GM23248 (cell line): ENCODE data around the gene GLYATL3. TPM values are rescaled to one million over a fixed set of nuclear protein-coding genes. Genes with fewer than 3 reads are reported as not detected.
A peak's percentile ranks its signal among the peaks of the same experiment; 100 is the strongest.

Source experiments
- DNase-seq: peaks from one replicate; pipeline ENCODE4 v3.0.0-alpha.2; 2015
- H2AFZ ChIP-seq: fragments of 200-600 bp; sonication (generic); 2 replicates; pipeline ENCODE4 v1.6.1; 2016; ENCODE audit warnings: antibody characterized with exemption
- H3F3A ChIP-seq: fragments of 200-600 bp; sonication (generic); 2 replicates; pipeline ENCODE4 v1.6.1; 2016; ENCODE audit warnings: mild to moderate bottlenecking, antibody characterized with exemption, mixed run types; ENCODE audit not compliant: insufficient read depth
- H3K27ac ChIP-seq: fragments of 200-600 bp; sonication (generic); 2 replicates; pipeline ENCODE4 v1.5.1; 2016; ENCODE audit warnings: mild to moderate bottlenecking
- H3K27me3 ChIP-seq: fragments of 200-600 bp; sonication (generic); replicated peaks from 2 replicates; pipeline ENCODE4 v1.6.1; 2016; ENCODE audit warnings: mild to moderate bottlenecking; ENCODE audit not compliant: insufficient read depth
- H3K36me3 ChIP-seq: fragments of 200-600 bp; sonication (generic); 2 replicates; pipeline ENCODE4 v1.6.1; 2016; ENCODE audit warnings: low read depth, mild to moderate bottlenecking
- H3K4me1 ChIP-seq: fragments of 200-600 bp; sonication (generic); 2 replicates; pipeline ENCODE4 v1.6.1; 2016; ENCODE audit warnings: mild to moderate bottlenecking; ENCODE audit not compliant: insufficient read depth
- H3K4me2 ChIP-seq: fragments of 200-600 bp; sonication (generic); one replicate; pipeline ENCODE4 v1.6.1; 2016; ENCODE audit warnings: mild to moderate bottlenecking; ENCODE audit not compliant: unreplicated experiment
- H3K4me3 ChIP-seq: fragments of 200-600 bp; sonication (generic); 2 replicates; pipeline ENCODE4 v1.5.1; 2016; ENCODE audit warnings: mild to moderate bottlenecking
- H3K79me2 ChIP-seq: fragments of 200-600 bp; sonication (generic); 2 replicates; pipeline ENCODE4 v1.6.1; 2016; ENCODE audit warnings: mild to moderate bottlenecking; ENCODE audit not compliant: insufficient read depth
- H3K9ac ChIP-seq: fragments of 200-600 bp; sonication (generic); 2 replicates; pipeline ENCODE4 v1.6.1; 2016; ENCODE audit warnings: mild to moderate bottlenecking
- H3K9me2 ChIP-seq: fragments of 200-600 bp; sonication (generic); 2 replicates; pipeline ENCODE4 v1.6.1; 2016; ENCODE audit warnings: mixed run types, mild to moderate bottlenecking, moderate library complexity; ENCODE audit not compliant: insufficient read depth
- H3K9me3 ChIP-seq: fragments of 200-600 bp; sonication (generic); one replicate; pipeline ENCODE4 v1.6.1; 2017; ENCODE audit warnings: low read depth
- H4K20me1 ChIP-seq: fragments of 200-600 bp; sonication (generic); 2 replicates; pipeline ENCODE4 v1.6.0; 2016; ENCODE audit not compliant: insufficient read depth
- EZH2 ChIP-seq: fragments of 200-600 bp; sonication (generic); IDR thresholded peaks from 2 replicates; pipeline ENCODE4 v1.6.1; 2018; ENCODE audit warnings: antibody characterized with exemption, mild to moderate bottlenecking; ENCODE audit not compliant: insufficient read depth, poor library complexity, severe bottlenecking
- EZH2phosphoT487 ChIP-seq: fragments of 200-600 bp; sonication (generic); IDR thresholded peaks from 2 replicates; pipeline ENCODE4 v1.6.1; 2018; ENCODE audit warnings: antibody characterized with exemption, moderate library complexity, mild to moderate bottlenecking, low read depth; ENCODE audit not compliant: insufficient read depth
- WGBS, 2 experiments: methylation state at CpG; one replicate each; pipeline ENCODE4 v1.1.6; 2015 to 2017; ENCODE audit warnings: low lambda C conversion rate in 2 of 2, low coverage in 1 of 2; ENCODE audit errors: missing lambda C conversion rate in 2 of 2; 5-methylcytosine and 5-hydroxymethylcytosine counted together
- in situ Hi-C: fragments of 300-500 bp; cut with MboI; formaldehyde crosslinking; loops from 2 replicates; pipeline ENCODE4 v1.15.0; 2020
- polyA plus RNA-seq: library from polyadenylated mRNA; unstranded; fragments of >200 nt; fragmentation: Nextera tagmentation; extraction: Ambion mirVana; gene quantifications from 2 replicates; pipeline ENCODE4 v1.2.1, GENCODE V29; 2016
- total RNA-seq: library from RNA; depleted of rRNA; stranded (reverse); fragments of >200 nt; shearing (Covaris generic); gene quantifications from 2 replicates; pipeline ENCODE4 v1.2.3, GENCODE V29; 2014

GLYATL3 gene
- total and polyA plus RNA-seq, 2 experiments from 2014 or later, result not detected

- Histone ChIP-seq H2AFZ (no peak overlapping the region), H3K27me3 (peaks cover 20% of the 10 kb centered on the region), H3K79me2 (no peaks in the 10 kb centered on the region), H3K9me3 (no peaks in the 10 kb centered on the region), H3K4me2 (no peak overlapping the region), H4K20me1 (no peaks in the 10 kb centered on the region), H3K27ac (no peak overlapping the region), H3F3A (peaks cover 21% of the 10 kb centered on the region; the same call in 1 of the 2 replicates), H3K4me1 (peaks cover 25% of the 10 kb centered on the region), H3K9me2 (no peaks in the 10 kb centered on the region), H3K36me3 (no peaks in the 10 kb centered on the region), H3K4me3 (no peak overlapping the region), H3K9ac (no peak overlapping the region)
- WGBS, 2 experiments, result 71 to 72% methylated on average over 4 of the region's 4 CpGs
- TF ChIP-seq EZH2, result no peak
- no peak for TF ChIP-seq EZH2phosphoT487
- DNase-seq, result no peak
- in situ Hi-C loops, result no loop called here
Measured at GRCh38 chr6:49555951-49556350, 56.2 kb downstream of the GLYATL3 start.

- H2AFZ ChIP-seq, result no peak overlapping the region
- H3K27ac ChIP-seq, result no peak overlapping the region
- H3K9ac ChIP-seq, result no peak overlapping the region
- no peaks in the 10 kb centered on the region for H3K9me3 ChIP-seq
- peak overlapping the region; percentile 6 for H3K4me2 ChIP-seq
- DNase-seq, result peak; percentile 64
- H4K20me1 ChIP-seq, result no peaks in the 10 kb centered on the region
- no peak for TF ChIP-seq EZH2phosphoT487
- in situ Hi-C loops, result no loop called here
- H3F3A ChIP-seq, result peaks cover 21% of the 10 kb centered on the region; the same call in 1 of the 2 replicates
- H3K36me3 ChIP-seq, result no peaks in the 10 kb centered on the region
- H3K27me3 ChIP-seq, result peaks cover 20% of the 10 kb centered on the region
- no peak overlapping the region for H3K4me3 ChIP-seq
- no peaks in the 10 kb centered on the region for H3K9me2 ChIP-seq
- H3K4me1 ChIP-seq, result peaks cover 23% of the 10 kb centered on the region
- H3K79me2 ChIP-seq, result no peaks in the 10 kb centered on the region
Measured at GRCh38 chr6:49556429-49556837, 56.7 kb downstream of the GLYATL3 start.

GRCh38 chr6:49557177-49557576 lies 57.5 kb downstream of the GLYATL3 start:
- Histone ChIP-seq H2AFZ (no peak overlapping the region), H3K9me3 (no peaks in the 10 kb centered on the region), H3F3A (peaks cover 18% of the 10 kb centered on the region; the same call in 1 of the 2 replicates), H3K4me3 (no peak overlapping the region), H3K79me2 (no peaks in the 10 kb centered on the region), H3K27ac (no peak overlapping the region), H3K4me2 (no peak overlapping the region), H3K36me3 (no peaks in the 10 kb centered on the region), H3K9ac (no peak overlapping the region), H3K9me2 (no peaks in the 10 kb centered on the region), H3K4me1 (peaks cover 18% of the 10 kb centered on the region), H3K27me3 (peaks cover 20% of the 10 kb centered on the region), H4K20me1 (no peaks in the 10 kb centered on the region)
- no peak for DNase-seq
- WGBS, 2 experiments, result 65 to 71% methylated on average over 3 of the region's 3 CpGs
- TF ChIP-seq EZH2 (no peak), EZH2phosphoT487 (no peak)
- in situ Hi-C loops, result no loop called here

GRCh38 chr6:49558238-49558637 lies 58.5 kb downstream of the GLYATL3 start:
- H3F3A ChIP-seq, result peaks cover 9% of the 10 kb centered on the region; the same call in 1 of the 2 replicates
- no peaks in the 10 kb centered on the region for H4K20me1 ChIP-seq
- H3K9me2 ChIP-seq, result no peaks in the 10 kb centered on the region
- DNase-seq, result no peak
- no peaks in the 10 kb centered on the region for H3K79me2 ChIP-seq
- H3K4me3 ChIP-seq, result no peak overlapping the region
- H3K4me1 ChIP-seq, result peaks cover 13% of the 10 kb centered on the region
- H3K4me2 ChIP-seq, result no peak overlapping the region
- H2AFZ ChIP-seq, result no peak overlapping the region
- in situ Hi-C loops, result no loop called here
- no peaks in the 10 kb centered on the region for H3K36me3 ChIP-seq
- H3K9ac ChIP-seq, result no peak overlapping the region
- H3K9me3 ChIP-seq, result no peaks in the 10 kb centered on the region
- H3K27ac ChIP-seq, result no peak overlapping the region
- TF ChIP-seq EZH2 (no peak), EZH2phosphoT487 (no peak)
- 0 out of 2 replicates have a peak, but pooled peaks cover 15% of the 10 kb centered on the region for H3K27me3 ChIP-seq
